ENCODE results near the gene TCHH. TPM values are rescaled to one million over a fixed set of nuclear protein-coding genes. Genes with fewer than 3 reads are reported as not detected.
A peak's percentile ranks its signal among the peaks of the same experiment; 100 is the strongest.
"Not testable (repeated sequence)": the region's sequence is repeated elsewhere in the genome, so short reads cannot be mapped to it uniquely, and the experiment has no call there.

The TCHH gene, protein sequence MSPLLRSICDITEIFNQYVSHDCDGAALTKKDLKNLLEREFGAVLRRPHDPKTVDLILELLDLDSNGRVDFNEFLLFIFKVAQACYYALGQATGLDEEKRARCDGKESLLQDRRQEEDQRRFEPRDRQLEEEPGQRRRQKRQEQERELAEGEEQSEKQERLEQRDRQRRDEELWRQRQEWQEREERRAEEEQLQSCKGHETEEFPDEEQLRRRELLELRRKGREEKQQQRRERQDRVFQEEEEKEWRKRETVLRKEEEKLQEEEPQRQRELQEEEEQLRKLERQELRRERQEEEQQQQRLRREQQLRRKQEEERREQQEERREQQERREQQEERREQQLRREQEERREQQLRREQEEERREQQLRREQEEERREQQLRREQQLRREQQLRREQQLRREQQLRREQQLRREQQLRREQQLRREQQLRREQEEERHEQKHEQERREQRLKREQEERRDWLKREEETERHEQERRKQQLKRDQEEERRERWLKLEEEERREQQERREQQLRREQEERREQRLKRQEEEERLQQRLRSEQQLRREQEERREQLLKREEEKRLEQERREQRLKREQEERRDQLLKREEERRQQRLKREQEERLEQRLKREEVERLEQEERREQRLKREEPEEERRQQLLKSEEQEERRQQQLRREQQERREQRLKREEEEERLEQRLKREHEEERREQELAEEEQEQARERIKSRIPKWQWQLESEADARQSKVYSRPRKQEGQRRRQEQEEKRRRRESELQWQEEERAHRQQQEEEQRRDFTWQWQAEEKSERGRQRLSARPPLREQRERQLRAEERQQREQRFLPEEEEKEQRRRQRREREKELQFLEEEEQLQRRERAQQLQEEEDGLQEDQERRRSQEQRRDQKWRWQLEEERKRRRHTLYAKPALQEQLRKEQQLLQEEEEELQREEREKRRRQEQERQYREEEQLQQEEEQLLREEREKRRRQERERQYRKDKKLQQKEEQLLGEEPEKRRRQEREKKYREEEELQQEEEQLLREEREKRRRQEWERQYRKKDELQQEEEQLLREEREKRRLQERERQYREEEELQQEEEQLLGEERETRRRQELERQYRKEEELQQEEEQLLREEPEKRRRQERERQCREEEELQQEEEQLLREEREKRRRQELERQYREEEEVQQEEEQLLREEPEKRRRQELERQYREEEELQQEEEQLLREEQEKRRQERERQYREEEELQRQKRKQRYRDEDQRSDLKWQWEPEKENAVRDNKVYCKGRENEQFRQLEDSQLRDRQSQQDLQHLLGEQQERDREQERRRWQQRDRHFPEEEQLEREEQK (N-terminal part only)
- total RNA-seq = under 1 TPM; 0.03 to 0.08 TPM
- long read RNA-seq = 0 reads

DNA sequence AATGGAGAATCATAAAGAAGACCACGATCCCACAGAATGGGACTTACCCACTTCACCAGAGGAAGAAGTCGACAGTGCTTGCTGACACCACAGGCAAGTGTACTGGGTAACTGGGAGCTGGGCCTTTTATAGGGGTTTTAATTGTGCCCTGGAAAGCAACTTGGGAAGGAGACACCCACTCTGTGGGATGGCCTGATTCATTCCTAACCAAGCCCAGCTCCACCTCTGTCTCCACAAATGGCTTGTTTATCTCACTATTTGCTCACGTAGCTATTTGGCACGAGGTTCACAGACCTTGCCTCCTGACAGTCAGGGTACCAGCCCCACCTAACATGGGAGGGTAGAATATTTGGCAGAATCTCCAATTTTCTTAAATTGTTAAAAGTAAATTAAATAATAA, at the start of gene TCHH:
TCHH (minus strand) TSS at position 101 of the 400 bp plus-strand sequence. CDS start 1,364 bp downstream, outside the sequence.
- intact Hi-C loops (cut with DNase I) = no loop called here

GRCh38 chr1:152164517-152165136, 49.4 kb upstream of the TCHH start:
- DNase-seq = no peak
- intact Hi-C loops (cut with DNase I) = no loop called here
- ATAC-seq = no peak

More for the DNA sequence above, at the start of gene TCHH:
- ATAC-seq (no peak), DNase-seq (no peak)

GRCh38 chr1:152162792-152163463, 47.7 kb upstream of the TCHH start:
- intact Hi-C loops (cut with DNase I) = no loop called here
- ATAC-seq (peak; percentile 53 to 93), DNase-seq (no peak)

DNA sequence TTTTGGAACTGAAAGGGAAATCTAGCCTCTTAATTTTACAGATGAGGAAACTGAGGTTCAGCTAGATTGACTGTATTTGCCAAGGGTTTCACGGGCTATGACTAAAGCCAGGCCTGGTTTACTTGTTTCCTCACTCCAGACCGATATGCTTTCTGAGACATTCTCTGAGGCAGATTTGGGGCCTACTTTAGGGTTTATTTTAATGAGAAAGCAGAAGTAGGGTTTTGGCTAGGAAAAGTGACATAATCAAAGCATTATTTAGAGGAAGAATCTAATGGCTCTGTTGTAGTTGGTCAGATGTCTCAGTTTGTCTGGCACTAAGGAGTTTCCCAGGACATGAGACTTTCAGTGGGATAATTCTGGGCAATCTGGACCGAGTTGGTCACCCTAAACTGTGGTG, 45.3 kb upstream of the TCHH start:
- DNase-seq (no peak), ATAC-seq (no peak)
- intact Hi-C loops (cut with DNase I) = no loop called here

DNA sequence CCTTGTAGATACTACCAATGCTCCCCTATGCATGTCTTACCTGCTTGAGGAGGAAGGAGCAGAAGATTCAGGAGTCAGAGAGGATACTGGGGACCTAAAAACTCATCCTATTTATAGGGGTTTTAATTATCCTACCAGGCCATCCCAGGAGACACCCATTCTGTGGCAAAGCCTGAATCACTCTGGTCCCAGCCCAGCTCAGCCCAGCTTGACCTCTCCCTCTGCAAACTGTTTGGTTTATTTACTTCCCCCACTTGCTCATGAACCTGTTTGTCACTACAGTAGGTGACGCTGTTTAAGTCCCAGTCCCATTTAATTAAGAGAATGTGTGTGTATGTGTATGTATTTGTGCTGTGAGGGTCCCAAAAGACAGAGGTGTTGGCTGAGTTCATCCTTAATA, 43.9 kb upstream of the TCHH start, which contains the start of gene RPTN:
RPTN (minus strand) TSS at position 85 of the 400 bp plus-strand sequence. CDS start 1,339 bp downstream, outside the sequence.
- intact Hi-C loops (cut with DNase I) = no loop called here
- DNase-seq = no peak
- no peak for ATAC-seq

GRCh38 chr1:152153996-152154395, 38.8 kb upstream of the TCHH start:
- DNase-seq (no peak), ATAC-seq (no peak)
- intact Hi-C loops (cut with DNase I) = no loop called here

DNA sequence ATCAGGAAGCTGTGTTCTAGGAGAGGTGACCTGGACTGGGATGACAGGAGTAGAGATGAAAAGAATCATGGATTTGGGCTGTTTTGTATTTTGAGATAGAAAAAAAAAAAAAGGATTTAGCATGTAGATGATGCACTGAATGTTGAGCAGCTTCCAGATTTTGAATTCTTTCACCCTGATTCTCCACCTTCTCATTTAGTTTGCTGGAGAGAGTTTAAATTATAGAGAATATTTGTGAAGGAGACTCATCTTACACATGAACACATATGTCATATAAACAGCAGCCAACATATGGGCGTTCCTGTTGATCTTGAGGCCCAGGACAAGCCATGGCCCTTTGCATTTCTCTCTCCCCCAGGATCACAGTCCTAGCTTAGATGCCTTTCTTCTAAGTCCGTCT, 36.4 kb upstream of the TCHH start:
- intact Hi-C loops (cut with DNase I) = no loop called here
- DNase-seq (no peak), ATAC-seq (no peak)

DNA sequence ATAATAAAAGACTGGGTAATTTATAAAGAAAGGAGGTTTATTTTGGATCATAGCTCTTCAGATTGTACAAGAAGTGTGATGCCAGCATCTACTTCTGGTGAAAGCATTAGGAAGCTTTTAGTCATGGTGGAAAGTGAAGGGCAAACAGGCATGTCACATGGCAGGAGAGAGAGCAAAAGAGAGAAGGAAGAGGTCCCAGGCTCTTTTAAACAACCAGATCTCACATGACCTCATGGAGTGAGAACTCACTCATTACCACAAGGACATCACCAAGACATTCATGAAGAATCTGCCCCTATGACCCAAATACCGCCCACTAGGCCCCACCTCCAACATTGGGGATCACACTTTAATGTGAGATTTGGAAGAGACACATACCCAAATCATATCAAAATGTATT, 33.7 kb upstream of the TCHH start:
- intact Hi-C loops (cut with DNase I) = no loop called here
- ATAC-seq (no peak), DNase-seq (no peak)

- no peak for DNase-seq
- no peak for ATAC-seq
- intact Hi-C loops (cut with DNase I) = no loop called here
Observed at GRCh38 chr1:152148051-152148450, 32.8 kb upstream of the TCHH start.

- intact Hi-C loops (cut with DNase I) = no loop called here
- DNase-seq = no peak
- no peak for ATAC-seq
Observed at GRCh38 chr1:152145769-152146168, 30.5 kb upstream of the TCHH start.

DNA sequence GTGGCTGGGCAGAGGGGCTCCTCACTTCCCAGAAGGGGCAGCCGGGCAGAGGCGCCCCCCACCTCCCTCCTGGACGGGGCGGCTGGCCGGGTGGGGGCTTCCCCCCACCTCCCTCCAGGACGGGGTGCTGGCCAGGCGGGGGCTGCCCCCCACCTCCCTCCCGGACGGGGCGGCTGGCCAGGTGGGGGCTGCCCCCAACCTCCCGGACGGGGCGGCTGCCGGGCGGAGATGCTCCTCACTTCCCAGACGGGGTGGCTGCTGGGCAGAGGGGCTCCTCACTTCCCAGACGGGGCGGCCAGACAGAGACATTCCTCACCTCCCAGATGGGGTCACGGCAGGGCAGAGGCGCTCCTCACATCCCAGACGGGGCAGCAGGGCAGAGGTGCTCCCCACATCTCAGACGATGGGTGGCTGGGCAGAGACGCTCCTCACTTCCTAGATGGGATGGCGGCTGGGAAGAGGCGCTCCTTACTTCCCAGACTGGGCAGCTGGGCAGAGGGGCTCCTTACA, 29.5 kb upstream of the TCHH start:
- not testable (repeated sequence) for DNase-seq, ATAC-seq
- intact Hi-C loops (cut with DNase I) = loop anchor here (5.0 kb wide), 2 partner anchors 43 to 313 kb away; no protein-coding TSS in a partner anchor

GRCh38 chr1:152143150-152143887, 28.1 kb upstream of the TCHH start:
- ATAC-seq (no peak), DNase-seq (no peak)
- intact Hi-C loops (cut with DNase I) = loop anchor here (5.0 kb wide), 2 partner anchors 44 to 314 kb away; no protein-coding TSS in a partner anchor

DNA sequence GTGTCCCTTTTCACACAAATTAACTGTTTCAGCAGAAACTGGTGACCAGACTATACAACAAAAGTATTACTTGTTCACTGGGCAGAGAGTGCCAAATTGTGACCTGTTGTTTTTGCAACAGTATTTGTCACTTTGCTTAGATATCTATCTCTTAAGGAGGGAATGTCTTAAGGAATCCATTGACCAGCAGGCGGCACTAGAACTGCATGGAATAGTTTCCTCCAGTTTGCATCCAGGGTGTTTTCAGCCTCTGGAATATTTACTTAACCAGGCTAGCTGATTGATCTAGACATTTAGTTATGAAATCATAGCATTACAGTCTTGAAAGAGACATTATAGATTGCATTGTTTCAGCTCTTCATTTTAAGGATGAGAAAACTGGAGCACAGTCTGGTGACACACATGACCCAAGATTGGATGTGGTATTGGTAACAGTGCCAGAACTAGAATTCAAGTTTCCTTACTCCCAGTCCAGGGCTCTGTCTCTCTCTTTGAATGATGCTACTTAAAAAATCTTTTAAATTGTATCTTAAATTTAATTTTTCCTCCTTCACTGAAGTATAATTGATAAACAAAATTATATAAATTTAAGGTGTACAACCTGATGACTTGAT, 26.8 kb upstream of the TCHH start:
- intact Hi-C loops (cut with DNase I) = loop anchor here (1.0 to 5.0 kb wide), 3 partner anchors 45 to 315 kb away; no protein-coding TSS in a partner anchor
- peak in 1 of 2 donors; percentile 69 for ATAC-seq
- DNase-seq = peak; percentile 65

DNA sequence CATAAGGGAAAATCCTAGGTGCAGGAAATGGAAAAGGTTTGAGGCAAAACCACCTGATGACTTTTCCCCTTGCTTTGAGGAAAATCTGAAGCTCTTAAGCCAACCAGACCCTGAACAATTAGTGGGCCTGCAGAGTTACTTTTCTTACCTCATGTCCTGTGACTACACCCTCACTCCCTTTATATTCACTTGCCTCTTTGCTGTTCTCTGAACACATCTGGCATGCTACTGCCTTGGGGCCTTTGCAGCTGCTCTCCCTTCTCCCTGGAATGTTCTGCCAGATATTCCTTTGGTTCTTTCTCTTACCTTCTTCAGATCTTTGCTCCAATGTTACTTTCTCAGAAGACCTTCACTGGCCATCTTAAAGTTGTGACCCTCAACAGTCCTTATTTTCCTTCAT, 22.0 kb upstream of the TCHH start:
- no peak for ATAC-seq
- intact Hi-C loops (cut with DNase I) = no loop called here
- DNase-seq = no peak

GRCh38 chr1:152130186-152130585, 14.9 kb upstream of the TCHH start:
- intact Hi-C loops (cut with DNase I) = no loop called here
- no peak for ATAC-seq
- no peak for DNase-seq

DNA sequence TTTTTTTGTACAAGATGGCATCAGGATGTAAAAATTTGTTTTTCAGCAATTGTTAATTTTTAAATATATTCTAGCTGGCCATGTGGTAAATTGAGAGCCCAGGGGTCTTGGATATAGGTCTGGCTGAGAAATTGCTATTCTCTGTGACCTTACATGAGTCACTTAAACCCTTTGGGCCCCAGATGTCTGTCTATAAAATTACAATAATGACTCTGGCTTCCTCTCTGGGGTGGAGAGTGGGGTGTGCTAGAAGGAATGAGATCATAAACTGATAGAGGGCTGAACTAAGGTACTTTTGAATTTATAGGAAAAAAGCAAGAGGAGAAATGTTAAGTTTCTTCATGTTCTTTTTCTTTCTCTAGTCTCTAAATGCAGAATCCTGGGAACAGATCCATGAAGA, 12.4 kb upstream of the TCHH start:
- no peak for DNase-seq
- intact Hi-C loops (cut with DNase I) = no loop called here
- no peak for ATAC-seq
